HG03139 (cell line): ENCODE data around the gene MAP3K20.
"Not testable (repeated sequence)": the region's sequence is repeated elsewhere in the genome, so short reads cannot be mapped to it uniquely, and the experiment has no call there.

ENCODE experiments used
- ATAC-seq: cut with Tn5 transposase; IDR thresholded peaks from one replicate; pipeline ENCODE4 v1.9.1; 2021; ENCODE audit not compliant: unreplicated experiment

MAP3K20 gene

GRCh38 chr2:173262356-173262755 is 186.7 kb downstream of the MAP3K20 start:
- ATAC-seq, result not testable (repeated sequence)

- ATAC-seq, result no peak
These were observed 188.5 kb downstream of the MAP3K20 start for GRCh38 chr2:173264151-173264550.

GRCh38 chr2:173264603-173265366 is 189.1 kb downstream of the MAP3K20 start:
- peak; percentile 97 for ATAC-seq

GRCh38 chr2:173271135-173271534 is 195.5 kb downstream of the MAP3K20 start:
- ATAC-seq, result no peak

- no peak for ATAC-seq
These were observed 196.2 kb downstream of the MAP3K20 start for GRCh38 chr2:173271825-173272224.

GRCh38 chr2:173272849-173273248 is 197.2 kb downstream of the MAP3K20 start:
- no peak for ATAC-seq

- no peak for ATAC-seq
These were observed 203.3 kb downstream of the MAP3K20 start for GRCh38 chr2:173278794-173279526.

GRCh38 chr2:173279527-173279868 is 203.9 kb downstream of the MAP3K20 start:
- no peak for ATAC-seq

- ATAC-seq, result no peak
These were observed 205.2 kb downstream of the MAP3K20 start for GRCh38 chr2:173280853-173281252.

GRCh38 chr2:173281898-173282297 is 206.3 kb downstream of the MAP3K20 start:
- ATAC-seq, result not testable (repeated sequence)

- no peak for ATAC-seq
These were observed 207.3 kb downstream of the MAP3K20 start for GRCh38 chr2:173282795-173283545.

GRCh38 chr2:173286153-173286809 is 210.6 kb downstream of the MAP3K20 start:
- ATAC-seq, result no peak

GRCh38 chr2:173287594-173287993 is 211.9 kb downstream of the MAP3K20 start:
- no peak for ATAC-seq

GRCh38 chr2:173288561-173288960 is 212.9 kb downstream of the MAP3K20 start:
- ATAC-seq, result no peak

- ATAC-seq, result no peak
These were observed 214.4 kb downstream of the MAP3K20 start for GRCh38 chr2:173290046-173290445.

GRCh38 chr2:173290518-173290917 is 214.9 kb downstream of the MAP3K20 start:
- ATAC-seq, result no peak

- no peak for ATAC-seq
These were observed 215.8 kb downstream of the MAP3K20 start for GRCh38 chr2:173291412-173291811.

- ATAC-seq, result no peak
These were observed 220.6 kb downstream of the MAP3K20 start for GRCh38 chr2:173296235-173296634.

GRCh38 chr2:173298536-173299097 is 223.0 kb downstream of the MAP3K20 start:
- ATAC-seq, result no peak

GRCh38 chr2:173299764-173300163 is 224.1 kb downstream of the MAP3K20 start:
- no peak for ATAC-seq

GRCh38 chr2:173300458-173300857 is 224.8 kb downstream of the MAP3K20 start:
- no peak for ATAC-seq
